Lower lobe of right lung (tissue), 2 donors: ENCODE measurements around the gene EPC2. TPM values are rescaled to one million over a fixed set of nuclear protein-coding genes. Genes with fewer than 3 reads are reported as not detected.

Experiments used
- ATAC-seq, 2 donors: fragments of 200-7000 bp; cut with Tn5 transposase; one replicate each; pipeline ENCODE4 v1.9.1; 2020 to 2022; ENCODE audit warnings: mild to moderate bottlenecking in 2 of 2, moderate library complexity in 2 of 2
- DNase-seq: peaks from one replicate; pipeline ENCODE4 v3.0.0-alpha.2; 2020
- H3K27ac ChIP-seq: fragments of 200-600 bp; one replicate; pipeline ENCODE4 v1.8.0; 2022
- H3K27me3 ChIP-seq: fragments of 200-600 bp; one replicate; pipeline ENCODE4 v1.8.0; 2022; ENCODE audit warnings: low read depth
- H3K36me3 ChIP-seq: fragments of 200-600 bp; one replicate; pipeline ENCODE4 v1.8.0; 2022; ENCODE audit warnings: mild to moderate bottlenecking
- H3K4me1 ChIP-seq: fragments of 200-600 bp; one replicate; pipeline ENCODE4 v1.8.0; 2022
- H3K4me3 ChIP-seq: fragments of 200-600 bp; one replicate; pipeline ENCODE4 v1.8.0; 2022; ENCODE audit warnings: mild to moderate bottlenecking
- H3K9me3 ChIP-seq: fragments of 200-600 bp; one replicate; pipeline ENCODE4 v1.8.0; 2022
- CTCF ChIP-seq: fragments of 200-600 bp; IDR thresholded peaks from one replicate; pipeline ENCODE4 v1.8.0; 2022; ENCODE audit warnings: antibody characterized with exemption, mild to moderate bottlenecking
- intact Hi-C: fragments of 100-400 bp; cut with DNase I; formaldehyde crosslinking; loops from one replicate; pipeline ENCODE4 v1.11.0; 2022
- total RNA-seq: library from RNA; stranded (reverse); fragmentation: NEBNext Ultra II Directional; extraction: Animal tissue kit (Norgen Biotek cat#: 25700); gene quantifications from one replicate; pipeline ENCODE4 v1.2.1, GENCODE V29; 2021
- donor health status: DM: no; HTN: yes; CAD: no; lungs with severe emphysema.

Gene EPC2
- total RNA-seq, 1 donor from 2014 or later, result 36.8 TPM

- no peak for DNase-seq
- Histone ChIP-seq H3K9me3 (no peaks in the 10 kb centered on the region), H3K27ac (no peak overlapping the region), H3K27me3 (no peaks in the 10 kb centered on the region), H3K4me1 (no peaks in the 10 kb centered on the region), H3K36me3 (no peaks in the 10 kb centered on the region), H3K4me3 (no peak overlapping the region)
- intact Hi-C loops, result no loop called here
- no peak for TF ChIP-seq CTCF
- no peak for ATAC-seq
Observed at GRCh38 chr2:148826791-148827190, 182.2 kb downstream of the EPC2 start.

GRCh38 chr2:148828941-148829340, 184.4 kb downstream of the EPC2 start:
- no peak for TF ChIP-seq CTCF
- H3K4me3 ChIP-seq, result no peak overlapping the region
- no peaks in the 10 kb centered on the region for H3K27me3 ChIP-seq
- no peaks in the 10 kb centered on the region for H3K9me3 ChIP-seq
- H3K4me1 ChIP-seq, result no peaks in the 10 kb centered on the region
- H3K27ac ChIP-seq, result no peak overlapping the region
- intact Hi-C loops, result no loop called here
- DNase-seq, result no peak
- H3K36me3 ChIP-seq, result no peaks in the 10 kb centered on the region
- no peak for ATAC-seq

- intact Hi-C loops, result no loop called here
- Histone ChIP-seq H3K27me3 (no peaks in the 10 kb centered on the region), H3K27ac (no peak overlapping the region), H3K4me1 (no peaks in the 10 kb centered on the region), H3K9me3 (no peaks in the 10 kb centered on the region), H3K36me3 (no peaks in the 10 kb centered on the region), H3K4me3 (no peak overlapping the region)
- no peak for TF ChIP-seq CTCF
- DNase-seq (no peak), ATAC-seq (no peak)
Observed at GRCh38 chr2:148829618-148830017, 185.1 kb downstream of the EPC2 start.

- DNase-seq, result no peak
- Histone ChIP-seq H3K36me3 (no peaks in the 10 kb centered on the region), H3K9me3 (no peaks in the 10 kb centered on the region), H3K4me3 (no peak overlapping the region), H3K27ac (no peak overlapping the region), H3K27me3 (no peaks in the 10 kb centered on the region), H3K4me1 (no peaks in the 10 kb centered on the region)
- no peak for TF ChIP-seq CTCF
- ATAC-seq, result no peak
- intact Hi-C loops, result no loop called here
Observed at GRCh38 chr2:148832637-148833036, 188.1 kb downstream of the EPC2 start.

Other genes with a start within 250 kb of the EPC2 start
- 0.47 TPM for gene KIF5C, start 230.5 kb downstream of the EPC2 start, total RNA-seq